Choroid plexus epithelial cell (primary cell): ENCODE data around the gene RBM4B.
"Not testable (repeated sequence)": the region's sequence is repeated elsewhere in the genome, so short reads cannot be mapped to it uniquely, and the experiment has no call there.

Experiments used
- DNase-seq: peaks from one replicate; pipeline ENCODE4 v3.0.0-alpha.2; 2010; ENCODE audit warnings: low read depth
- H3K4me3 ChIP-seq: 2 replicates; pipeline ENCODE4 v1.5.1; 2011; ENCODE audit warnings: low read depth, mild to moderate bottlenecking, control low read depth, low read length, moderate library complexity
- TF ChIP-seq, protein P1 (sequence below): conservative IDR thresholded peaks from 2 replicates; pipeline ENCODE4 v1.5.1; 2011; ENCODE audit warnings: low read depth, mild to moderate bottlenecking, control low read depth, inconsistent platforms, low read length, moderate library complexity

Gene RBM4B, protein sequence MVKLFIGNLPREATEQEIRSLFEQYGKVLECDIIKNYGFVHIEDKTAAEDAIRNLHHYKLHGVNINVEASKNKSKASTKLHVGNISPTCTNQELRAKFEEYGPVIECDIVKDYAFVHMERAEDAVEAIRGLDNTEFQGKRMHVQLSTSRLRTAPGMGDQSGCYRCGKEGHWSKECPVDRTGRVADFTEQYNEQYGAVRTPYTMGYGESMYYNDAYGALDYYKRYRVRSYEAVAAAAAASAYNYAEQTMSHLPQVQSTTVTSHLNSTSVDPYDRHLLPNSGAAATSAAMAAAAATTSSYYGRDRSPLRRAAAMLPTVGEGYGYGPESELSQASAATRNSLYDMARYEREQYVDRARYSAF

DNA sequence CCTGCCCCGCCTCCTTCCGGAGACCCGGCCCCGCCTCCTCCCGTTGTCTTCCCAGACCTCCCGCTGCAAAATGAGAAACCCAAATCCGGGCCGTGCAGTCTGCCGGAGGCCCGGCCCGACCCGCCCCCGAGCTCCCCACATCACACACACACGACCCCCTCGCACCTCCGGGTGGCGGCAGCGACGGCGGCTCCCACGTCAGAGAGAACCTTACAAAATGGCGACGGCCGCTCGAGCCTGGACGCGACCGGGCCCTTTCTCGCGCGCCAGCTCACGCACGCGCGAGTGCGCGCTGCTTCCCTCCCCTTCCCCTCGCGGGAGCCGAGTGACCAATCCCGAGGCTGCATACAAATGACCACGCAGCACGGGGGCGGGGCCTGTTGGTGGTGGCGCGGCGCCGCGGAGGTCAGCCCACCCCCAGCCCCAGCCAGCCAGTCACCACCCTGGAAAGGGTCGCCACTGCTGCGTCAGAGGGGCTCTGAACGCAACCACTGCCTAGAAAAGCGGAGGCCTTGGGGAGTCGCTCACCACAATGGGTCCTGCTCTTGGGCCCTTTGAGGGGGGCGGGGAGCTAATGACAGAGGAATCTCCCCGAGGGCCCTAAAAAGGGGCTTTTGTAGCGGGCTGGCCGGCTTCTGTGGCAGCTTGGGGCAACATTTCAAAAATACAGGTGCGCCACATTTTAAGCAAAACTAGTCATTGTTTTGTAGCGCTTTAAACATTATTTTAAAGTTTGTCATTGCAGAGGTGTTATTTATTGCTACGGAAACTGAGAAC, at the start of gene RBM4B:
Gene RBM4B (minus strand): TSS at position 289 of the 777 bp plus-strand sequence. CDS start 808 bp downstream, outside the sequence.
- H3K4me3 ChIP-seq = peak within 1 kb of the TSS; percentile 83
- TF ChIP-seq, protein P1, sequence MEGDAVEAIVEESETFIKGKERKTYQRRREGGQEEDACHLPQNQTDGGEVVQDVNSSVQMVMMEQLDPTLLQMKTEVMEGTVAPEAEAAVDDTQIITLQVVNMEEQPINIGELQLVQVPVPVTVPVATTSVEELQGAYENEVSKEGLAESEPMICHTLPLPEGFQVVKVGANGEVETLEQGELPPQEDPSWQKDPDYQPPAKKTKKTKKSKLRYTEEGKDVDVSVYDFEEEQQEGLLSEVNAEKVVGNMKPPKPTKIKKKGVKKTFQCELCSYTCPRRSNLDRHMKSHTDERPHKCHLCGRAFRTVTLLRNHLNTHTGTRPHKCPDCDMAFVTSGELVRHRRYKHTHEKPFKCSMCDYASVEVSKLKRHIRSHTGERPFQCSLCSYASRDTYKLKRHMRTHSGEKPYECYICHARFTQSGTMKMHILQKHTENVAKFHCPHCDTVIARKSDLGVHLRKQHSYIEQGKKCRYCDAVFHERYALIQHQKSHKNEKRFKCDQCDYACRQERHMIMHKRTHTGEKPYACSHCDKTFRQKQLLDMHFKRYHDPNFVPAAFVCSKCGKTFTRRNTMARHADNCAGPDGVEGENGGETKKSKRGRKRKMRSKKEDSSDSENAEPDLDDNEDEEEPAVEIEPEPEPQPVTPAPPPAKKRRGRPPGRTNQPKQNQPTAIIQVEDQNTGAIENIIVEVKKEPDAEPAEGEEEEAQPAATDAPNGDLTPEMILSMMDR = no peak
- DNase-seq = peak; percentile 95

DNA sequence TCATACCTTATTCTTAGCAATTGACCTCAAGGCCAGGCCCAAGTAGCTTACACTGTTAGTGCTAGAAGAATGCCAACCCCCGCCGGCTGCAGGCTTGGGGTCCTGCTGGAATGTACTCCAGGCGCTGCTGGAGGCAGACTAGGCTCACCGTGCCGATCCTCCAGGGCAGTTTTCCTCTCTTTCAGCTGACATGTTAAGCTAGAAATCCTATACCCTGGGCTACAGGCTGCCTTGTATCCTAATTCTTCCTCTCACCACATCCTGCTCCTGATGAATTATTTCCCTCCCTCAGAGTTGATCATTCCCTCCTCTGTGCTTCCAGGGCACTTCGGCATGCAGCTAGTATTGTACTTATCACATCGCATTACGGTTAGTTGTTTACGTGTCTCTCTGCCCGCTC, 48.0 kb upstream of the RBM4B start:
- TF ChIP-seq, protein P1 = no peak
- DNase-seq = peak; percentile 21
- no peak overlapping the region for H3K4me3 ChIP-seq

DNA sequence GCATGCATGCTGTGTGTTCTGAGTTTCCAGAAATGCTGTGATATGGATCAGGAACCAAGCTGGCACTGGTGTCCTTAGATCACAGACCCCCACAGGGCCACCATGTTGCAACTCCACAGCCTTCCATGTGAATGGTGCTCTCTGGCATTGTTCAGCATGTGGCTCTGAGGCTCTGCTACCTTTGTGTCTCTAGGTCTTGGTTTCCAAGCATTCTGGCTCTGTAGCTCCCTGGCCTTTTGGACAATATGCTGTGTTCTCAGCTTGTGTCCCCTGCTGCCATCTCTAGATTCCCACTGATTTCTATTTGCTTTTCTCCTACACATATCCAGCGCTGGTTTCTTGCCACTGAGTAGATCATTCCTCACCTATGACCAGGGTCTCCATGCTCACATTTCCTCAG, 47.4 kb upstream of the RBM4B start:
- H3K4me3 ChIP-seq = no peak overlapping the region
- TF ChIP-seq, protein P1 = no peak
- no peak for DNase-seq

DNA sequence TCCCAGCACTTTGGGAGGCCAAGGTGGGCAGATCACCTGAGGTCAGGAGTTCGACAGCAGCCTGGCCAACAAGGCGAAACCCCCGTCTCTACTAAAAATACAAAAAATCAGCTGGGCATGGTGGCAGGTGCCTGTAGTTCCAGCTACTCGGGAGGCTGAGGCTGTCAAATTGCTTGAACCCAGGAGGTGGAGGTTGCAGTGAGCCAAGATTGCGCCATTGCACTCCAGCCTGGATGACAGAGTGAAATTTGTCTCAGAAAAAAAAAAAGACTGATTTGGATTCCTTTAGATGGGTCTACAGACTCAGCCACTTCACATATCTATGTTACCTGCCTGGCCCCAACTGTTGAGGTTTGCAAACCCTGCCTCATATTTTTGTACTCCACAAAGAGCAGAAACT, 46.5 kb upstream of the RBM4B start:
- not testable (repeated sequence) for DNase-seq, H3K4me3 ChIP-seq

DNA sequence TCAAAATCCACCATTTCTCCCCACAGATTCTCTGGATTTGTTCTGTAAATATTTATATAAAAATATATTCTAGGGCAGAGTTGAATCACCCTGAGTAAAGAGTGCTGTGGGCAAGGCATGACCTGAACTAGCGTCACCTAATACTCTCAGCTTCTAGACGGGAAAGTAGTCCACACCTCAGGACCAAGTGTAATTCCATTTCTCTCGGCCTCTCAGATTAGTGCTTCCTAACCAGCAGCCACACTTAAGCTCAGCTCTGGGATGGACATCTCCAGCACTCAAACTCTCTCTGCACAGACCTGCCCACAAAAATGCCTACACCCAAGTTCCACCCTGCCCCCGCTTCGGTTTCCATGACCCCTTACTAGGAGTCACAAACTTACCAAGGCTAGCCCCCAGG, 46.0 kb upstream of the RBM4B start:
- H3K4me3 ChIP-seq = no peak overlapping the region
- no peak for DNase-seq
- TF ChIP-seq, protein P1 = no peak

DNA sequence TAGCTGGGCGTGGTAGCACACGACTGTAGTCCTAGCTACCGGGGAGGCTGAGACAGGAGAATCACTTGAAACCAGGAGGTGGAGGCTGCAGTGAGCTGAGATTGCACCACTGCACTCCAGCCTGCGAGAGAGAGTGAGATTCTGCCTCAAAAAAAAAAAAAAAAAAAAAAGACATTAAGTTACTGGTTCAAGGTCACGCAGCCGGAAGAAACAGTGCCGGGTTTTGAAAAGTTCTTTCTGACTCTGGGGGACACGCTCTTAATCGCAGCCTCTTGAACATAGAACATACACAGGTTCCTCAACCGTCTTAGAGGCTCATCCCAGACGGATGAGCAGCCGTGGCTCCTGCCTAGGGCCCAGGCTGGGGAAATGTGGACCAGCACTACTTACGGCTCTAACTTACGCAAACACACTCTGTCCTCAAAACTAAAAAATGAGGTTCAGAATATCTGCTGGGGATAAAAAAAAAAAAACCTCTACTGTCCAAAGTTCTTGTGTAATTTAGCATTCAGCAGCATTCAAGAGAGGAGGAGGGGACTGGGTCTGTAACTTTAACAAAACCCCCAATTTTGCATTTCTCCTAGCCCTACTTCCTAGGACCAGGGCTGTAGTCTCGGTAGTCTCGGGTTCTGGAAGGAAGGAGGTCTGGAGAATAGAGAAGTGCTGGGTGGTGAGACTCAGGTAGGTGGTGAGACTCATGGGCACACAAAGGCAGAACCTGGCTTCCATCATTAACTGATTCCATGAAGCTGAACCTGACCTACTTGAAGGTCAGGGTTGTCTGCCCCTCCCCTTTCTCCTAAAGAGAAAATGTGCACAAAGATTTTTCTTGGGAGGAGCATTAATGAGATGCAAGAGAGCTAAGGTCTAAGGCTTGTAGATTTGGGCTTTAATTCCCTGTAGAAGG, 45.3 kb upstream of the RBM4B start:
- TF ChIP-seq, protein P1 = no peak
- no peak overlapping the region for H3K4me3 ChIP-seq
- DNase-seq = no peak

DNA sequence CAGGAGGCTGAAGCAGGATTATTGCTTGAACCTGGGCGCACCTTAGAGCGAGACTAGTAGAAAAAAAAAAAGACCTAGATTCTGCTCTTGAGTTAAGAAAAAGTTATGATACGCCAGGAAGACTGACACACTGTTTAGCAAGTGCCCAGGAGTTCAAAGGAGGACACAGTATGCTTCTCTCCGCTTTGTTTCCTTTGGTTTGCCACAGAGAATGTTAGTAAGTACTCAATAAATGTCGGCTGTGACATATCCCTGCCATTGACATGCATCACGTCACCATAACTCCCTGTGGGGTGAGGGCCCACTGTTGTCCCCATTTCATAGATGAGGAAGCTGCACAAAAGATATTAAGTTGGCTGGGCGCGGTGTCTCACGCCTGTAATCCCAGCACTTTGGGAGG, 44.3 kb upstream of the RBM4B start:
- TF ChIP-seq, protein P1 = no peak
- no peak overlapping the region for H3K4me3 ChIP-seq
- DNase-seq = no peak
